ENCODE measurements around the gene CDCA5.

CDCA5 gene

DNA sequence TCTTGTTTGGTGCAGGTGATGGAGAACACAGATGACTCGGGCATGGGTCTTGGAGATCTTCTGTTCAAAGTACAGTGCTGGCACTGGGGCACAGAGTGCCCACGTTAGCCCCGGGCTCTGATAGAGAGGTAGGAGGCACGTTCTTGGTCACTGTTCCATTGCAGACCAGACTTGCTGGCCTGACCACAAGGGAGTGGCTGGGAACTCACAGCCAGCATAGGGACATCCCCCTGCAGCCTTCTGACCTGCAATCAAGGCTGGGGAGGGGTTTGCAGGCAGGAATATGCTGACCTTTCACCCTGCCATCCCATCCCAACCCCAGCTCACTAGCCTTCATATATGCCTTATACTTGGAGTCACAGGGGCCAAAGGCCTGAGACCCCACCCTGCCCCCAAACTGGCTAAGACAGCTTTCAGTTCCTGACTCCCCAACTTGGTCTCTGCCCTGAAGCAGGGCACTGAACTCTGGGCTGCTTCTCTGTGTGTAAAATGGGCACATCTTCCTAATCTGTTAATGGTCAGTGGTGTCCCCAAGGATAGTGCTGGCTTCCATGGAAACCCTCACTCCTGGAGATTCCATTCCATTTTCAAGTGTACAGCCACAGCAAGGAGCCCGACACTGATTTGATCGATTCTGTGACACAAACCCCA, 42.9 kb upstream of the CDCA5 start:
- Histone ChIP-seq H3F3A (ENCODE audit: insufficient read depth, low read length) (peaks cover 23% of the 10 kb centered on the region; the same call in 1 of the 2 replicates), H3K9me3 (ENCODE audit: low read length) (no peaks in the 10 kb centered on the region), H3K36me3 (ENCODE audit: insufficient read depth, low read length) (peaks cover 81% of the 10 kb centered on the region), H3K9ac (ENCODE audit: low read length) (no peak overlapping the region), H3K79me2 (ENCODE audit: insufficient read depth, low read length) (peaks cover 7% of the 10 kb centered on the region), H3K4me2 (ENCODE audit: low read length) (no peak overlapping the region), H3K4me1 (ENCODE audit: insufficient read depth, low read length, severe bottlenecking) (peaks cover 33% of the 10 kb centered on the region), H3K27me3 (ENCODE audit: insufficient read depth, low read length) (no peaks in the 10 kb centered on the region), H3K9me2 (ENCODE audit: low read depth, low read length) (no peaks in the 10 kb centered on the region), H2AFZ (ENCODE audit: low read length) (no peak overlapping the region), H4K20me1 (ENCODE audit: insufficient read depth, low read length) (no peaks in the 10 kb centered on the region), H3K4me3 (ENCODE audit: low read depth, low read length, poor library complexity, severe bottlenecking) (no peak overlapping the region), H3K27ac (ENCODE audit: low read depth, low read length, poor library complexity, severe bottlenecking) (peak overlapping the region; percentile 43)
- TF ChIP-seq EZH2 (IDR thresholded peaks at IDR 0.05; ENCODE audit: borderline replicate concordance, low read length) (no peak), CTCF (IDR thresholded peaks at IDR 0.05; ENCODE audit: low read length) (no peak)

GRCh38 chr11:65125197-65126056, 41.6 kb upstream of the CDCA5 start:
- no peak for TF ChIP-seq EZH2 (IDR thresholded peaks at IDR 0.05; ENCODE audit: borderline replicate concordance, low read length)
- TF ChIP-seq CTCF (IDR thresholded peaks at IDR 0.05; ENCODE audit: low read length): no peak
- Histone ChIP-seq H3K36me3 (ENCODE audit: insufficient read depth, low read length) (peaks cover 81% of the 10 kb centered on the region), H4K20me1 (ENCODE audit: insufficient read depth, low read length) (no peaks in the 10 kb centered on the region), H3K4me3 (ENCODE audit: low read depth, low read length, poor library complexity, severe bottlenecking) (no peak overlapping the region), H3K9me3 (ENCODE audit: low read length) (no peaks in the 10 kb centered on the region), H3K9ac (ENCODE audit: low read length) (no peak overlapping the region), H3F3A (ENCODE audit: insufficient read depth, low read length) (peaks cover 23% of the 10 kb centered on the region; the same call in 1 of the 2 replicates), H3K27me3 (ENCODE audit: insufficient read depth, low read length) (no peaks in the 10 kb centered on the region), H3K27ac (ENCODE audit: low read depth, low read length, poor library complexity, severe bottlenecking) (no peak overlapping the region), H3K4me2 (ENCODE audit: low read length) (no peak overlapping the region), H3K4me1 (ENCODE audit: insufficient read depth, low read length, severe bottlenecking) (peaks cover 29% of the 10 kb centered on the region), H2AFZ (ENCODE audit: low read length) (no peak overlapping the region), H3K9me2 (ENCODE audit: low read depth, low read length) (no peaks in the 10 kb centered on the region), H3K79me2 (ENCODE audit: insufficient read depth, low read length) (peaks cover 19% of the 10 kb centered on the region)

DNA sequence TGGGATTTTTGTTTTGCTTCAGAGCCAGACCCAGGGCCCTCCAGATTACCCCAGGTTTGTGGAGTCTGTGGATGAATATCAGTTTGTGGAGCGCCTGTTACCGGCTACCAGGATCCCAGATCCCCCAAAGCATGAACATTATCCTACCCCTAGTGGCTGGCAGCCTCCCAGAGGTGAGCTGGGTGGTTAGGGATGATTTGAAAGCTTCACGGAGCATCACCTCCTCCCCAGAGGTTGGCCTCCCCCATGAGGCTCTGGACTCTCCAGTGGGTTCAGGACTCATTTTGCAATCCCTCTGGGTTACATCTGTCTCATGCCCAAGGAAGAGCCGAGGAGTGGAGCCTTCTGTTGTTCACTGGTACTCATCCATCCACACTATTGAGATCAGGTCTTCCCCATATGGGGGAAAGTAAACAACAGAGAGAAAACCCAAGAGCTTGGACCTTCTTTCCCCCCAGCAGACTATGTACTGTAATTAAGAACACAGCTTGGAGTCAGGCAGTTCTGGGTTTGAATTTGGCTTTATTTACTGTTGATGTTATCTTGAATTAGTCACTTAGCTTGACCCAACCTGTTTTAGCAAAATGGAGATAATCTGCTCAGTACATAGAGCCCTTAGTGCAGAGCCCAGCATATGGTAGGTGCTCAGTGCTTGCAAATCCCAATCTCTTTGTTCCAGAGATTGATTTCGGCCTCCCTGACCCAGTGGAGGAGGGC, 40.8 kb upstream of the CDCA5 start:
- H3K36me3 ChIP-seq (ENCODE audit: insufficient read depth, low read length): peaks cover 81% of the 10 kb centered on the region
- peak overlapping the region; percentile 11 for H3K27ac ChIP-seq (ENCODE audit: low read depth, low read length, poor library complexity, severe bottlenecking)
- no peaks in the 10 kb centered on the region for H3K27me3 ChIP-seq (ENCODE audit: insufficient read depth, low read length)
- no peaks in the 10 kb centered on the region for H4K20me1 ChIP-seq (ENCODE audit: insufficient read depth, low read length)
- no peaks in the 10 kb centered on the region for H3K9me3 ChIP-seq (ENCODE audit: low read length)
- H3K4me3 ChIP-seq (ENCODE audit: low read depth, low read length, poor library complexity, severe bottlenecking): no peak overlapping the region
- TF ChIP-seq CTCF (IDR thresholded peaks at IDR 0.05; ENCODE audit: low read length) (no peak), EZH2 (IDR thresholded peaks at IDR 0.05; ENCODE audit: borderline replicate concordance, low read length) (no peak)
- H3F3A ChIP-seq (ENCODE audit: insufficient read depth, low read length): peaks cover 23% of the 10 kb centered on the region; the same call in 1 of the 2 replicates
- H3K9me2 ChIP-seq (ENCODE audit: low read depth, low read length): no peaks in the 10 kb centered on the region
- no peak overlapping the region for H3K4me2 ChIP-seq (ENCODE audit: low read length)
- peaks cover 19% of the 10 kb centered on the region for H3K79me2 ChIP-seq (ENCODE audit: insufficient read depth, low read length)
- H3K4me1 ChIP-seq (ENCODE audit: insufficient read depth, low read length, severe bottlenecking): peaks cover 31% of the 10 kb centered on the region
- H3K9ac ChIP-seq (ENCODE audit: low read length): no peak overlapping the region
- no peak overlapping the region for H2AFZ ChIP-seq (ENCODE audit: low read length)

Data from OCI-LY1 (cell line).